GM18498 (cell line): ENCODE results near the gene SMYD3.
"Not testable (repeated sequence)": the region's sequence is repeated elsewhere in the genome, so short reads cannot be mapped to it uniquely, and the experiment has no call there.

Experiments
- ATAC-seq: cut with Tn5 transposase; IDR thresholded peaks from one replicate; pipeline ENCODE4 v1.9.1; 2021; ENCODE audit warnings: mild to moderate bottlenecking, moderate library complexity; ENCODE audit not compliant: unreplicated experiment

SMYD3 gene

GRCh38 chr1:245763873-245764331 lies 743.2 kb downstream of the SMYD3 start:
- ATAC-seq = no peak

DNA sequence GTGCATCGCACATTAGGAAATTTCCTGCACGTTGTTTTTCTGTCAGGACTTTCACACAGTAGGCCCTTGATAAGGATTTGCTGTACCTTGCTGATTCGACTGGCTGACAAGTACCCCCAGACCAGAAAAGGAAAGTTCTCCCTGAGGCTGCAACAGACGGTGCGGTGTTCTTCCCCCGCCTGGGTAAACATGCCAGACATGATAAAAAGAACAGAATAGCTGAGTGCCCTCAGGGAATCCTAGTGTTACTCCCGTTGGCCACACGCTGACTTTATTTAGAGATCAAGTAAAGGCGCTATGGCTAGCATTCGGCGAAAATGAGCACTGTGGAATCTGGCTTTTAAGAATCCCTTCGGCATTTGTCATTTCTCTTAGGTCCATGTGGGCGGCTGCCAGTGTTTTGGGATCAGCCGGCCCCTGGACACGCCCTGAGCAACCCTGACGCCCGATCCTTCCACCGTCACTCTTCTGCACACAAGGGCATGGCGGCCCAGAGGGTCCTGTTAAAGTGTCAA lies 744.6 kb downstream of the SMYD3 start:
- ATAC-seq = no peak

DNA sequence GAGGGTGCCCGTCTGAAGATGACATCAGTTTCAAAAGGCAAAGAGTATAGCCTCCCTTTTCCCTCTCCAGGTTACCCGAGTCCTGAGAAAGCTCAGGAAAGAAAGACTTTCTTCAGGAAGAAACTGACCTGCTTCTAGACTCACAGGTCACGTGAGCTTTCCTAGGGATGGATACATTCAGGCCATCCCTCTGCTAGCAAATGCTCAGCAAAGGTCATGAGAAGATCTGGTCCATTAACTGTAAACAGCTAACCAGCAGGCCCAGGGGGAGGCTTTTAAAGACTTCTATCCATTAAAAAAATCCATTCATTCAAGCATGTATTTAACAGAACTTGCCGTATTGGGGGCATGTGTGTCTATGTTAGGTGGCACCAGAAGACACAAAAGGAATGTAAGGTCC lies 746.8 kb downstream of the SMYD3 start:
- ATAC-seq = no peak

DNA sequence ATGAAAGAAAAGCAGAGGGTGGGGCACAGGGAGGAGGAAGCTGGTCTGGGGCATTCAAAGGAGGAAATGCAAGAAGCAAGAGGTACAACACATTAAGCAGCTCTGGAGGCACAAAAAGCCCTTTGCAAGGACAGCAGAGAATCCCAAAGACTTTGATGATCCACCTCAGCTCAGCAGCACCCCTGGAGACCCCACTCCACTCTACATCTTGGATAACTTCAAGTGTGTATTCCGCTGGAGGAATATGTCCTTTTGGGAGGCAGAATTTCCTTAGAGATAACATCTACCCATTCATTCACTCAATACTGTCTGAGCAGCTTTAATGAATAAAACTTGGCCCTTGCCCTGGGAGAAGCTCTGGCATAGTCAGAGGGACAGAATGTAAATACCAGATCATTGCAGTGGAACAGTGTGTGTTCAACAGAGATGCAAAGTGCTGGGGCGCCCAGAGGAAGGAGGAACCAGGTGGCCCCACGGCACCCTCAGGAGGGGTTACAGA lies 752.6 kb downstream of the SMYD3 start:
- ATAC-seq = no peak

- no peak for ATAC-seq
Measured at GRCh38 chr1:245753807-245754206, 753.3 kb downstream of the SMYD3 start.

DNA sequence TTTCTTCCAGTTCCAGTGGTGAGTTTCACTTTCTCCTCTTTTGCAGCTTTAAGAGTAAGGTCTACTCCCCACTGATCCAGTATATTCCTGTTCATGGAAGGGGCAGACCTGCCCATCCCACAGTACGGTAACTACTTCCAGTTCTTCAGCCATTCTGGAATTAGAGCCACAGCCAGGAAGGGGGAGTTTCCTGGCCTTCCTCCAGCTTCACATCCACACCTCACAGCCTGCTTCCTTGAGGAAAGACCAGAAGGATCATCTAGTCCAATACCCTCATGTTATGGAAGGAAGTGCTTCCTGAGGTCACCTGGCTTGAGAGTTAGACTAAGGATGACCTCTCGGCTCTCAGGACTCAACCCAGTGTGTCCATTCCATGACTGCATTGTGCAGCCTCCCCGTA lies 754.5 kb downstream of the SMYD3 start:
- no peak for ATAC-seq

DNA sequence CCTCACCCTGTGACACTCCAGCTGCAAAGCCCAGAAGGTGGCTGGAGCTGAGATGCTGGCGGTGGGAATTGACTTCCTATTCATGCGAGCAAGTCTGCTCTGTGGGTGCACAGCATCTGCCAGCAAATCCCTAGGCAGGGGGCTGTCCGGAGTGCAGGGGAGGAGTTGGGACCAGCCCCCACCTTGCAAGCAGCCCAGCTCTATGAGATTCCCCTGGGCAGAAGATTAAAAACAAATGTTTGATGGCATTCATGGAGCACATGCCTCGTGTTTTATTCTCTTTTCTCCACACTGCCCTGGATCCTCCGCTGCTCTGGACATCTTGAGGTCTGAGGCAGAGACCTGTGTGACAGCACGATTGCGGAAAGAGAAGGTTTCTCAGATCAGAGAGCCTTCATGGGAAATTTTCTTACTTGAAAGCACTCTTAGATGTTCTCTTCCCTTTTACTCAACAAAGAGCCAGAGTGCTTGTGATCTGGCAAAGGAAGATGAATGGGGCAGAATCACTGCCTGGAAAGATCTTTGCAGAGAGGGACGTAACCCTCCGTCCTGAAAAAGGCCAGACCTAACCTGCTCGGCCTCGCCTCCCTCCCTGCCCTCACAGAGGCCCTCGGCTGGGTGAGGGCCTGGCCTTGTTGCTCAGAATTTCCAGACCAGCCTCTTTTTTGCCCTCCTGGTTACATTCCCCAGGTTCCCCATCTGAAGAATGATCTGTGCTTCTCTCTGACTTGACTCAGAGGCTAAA lies 755.2 kb downstream of the SMYD3 start:
- ATAC-seq = no peak

GRCh38 chr1:245751116-245751515 lies 756.0 kb downstream of the SMYD3 start:
- no peak for ATAC-seq

DNA sequence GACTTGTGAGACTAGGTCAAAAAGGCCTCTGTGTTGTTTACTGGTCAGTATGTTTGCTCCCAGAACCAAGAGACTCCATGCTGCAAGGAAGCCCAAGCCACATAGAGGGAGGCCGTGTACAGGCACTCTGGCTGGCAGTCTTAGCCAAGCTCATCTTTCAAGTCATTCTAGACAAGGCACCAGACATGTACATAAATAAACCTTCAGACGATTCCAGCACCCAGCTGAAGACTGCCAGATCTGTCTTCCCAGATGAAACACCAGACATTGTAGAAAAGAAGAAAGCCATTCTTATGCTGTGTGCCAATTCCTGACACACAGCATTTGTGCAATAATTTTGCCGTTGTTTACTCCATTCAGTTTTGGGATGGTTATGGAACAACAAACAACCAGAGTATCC lies 756.8 kb downstream of the SMYD3 start:
- no peak for ATAC-seq

GRCh38 chr1:245749053-245749452 lies 758.0 kb downstream of the SMYD3 start:
- no peak for ATAC-seq

- no peak for ATAC-seq
Measured at GRCh38 chr1:245748646-245749045, 758.4 kb downstream of the SMYD3 start.

- no peak for ATAC-seq
Measured at GRCh38 chr1:245748240-245748639, 758.8 kb downstream of the SMYD3 start.

DNA sequence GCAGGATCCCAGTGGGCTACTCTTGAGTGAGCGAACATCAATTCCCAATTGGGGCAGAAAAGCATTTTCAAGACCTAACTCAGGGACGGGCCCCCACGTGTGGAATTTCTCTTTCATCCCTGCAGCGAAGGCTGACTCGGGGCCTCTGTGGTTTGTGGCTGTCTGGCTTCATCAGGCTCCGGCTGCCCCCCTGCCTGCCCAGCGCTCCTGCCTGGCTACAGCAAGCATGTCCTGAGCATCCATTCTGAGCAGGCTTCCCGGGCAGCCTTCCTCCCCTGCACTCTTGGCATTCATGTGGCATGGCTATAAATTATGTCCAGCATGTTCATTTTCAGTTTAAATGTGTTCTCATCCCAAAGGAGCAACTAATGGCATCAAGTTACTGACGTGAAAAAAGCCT lies 764.2 kb downstream of the SMYD3 start:
- ATAC-seq = no peak

DNA sequence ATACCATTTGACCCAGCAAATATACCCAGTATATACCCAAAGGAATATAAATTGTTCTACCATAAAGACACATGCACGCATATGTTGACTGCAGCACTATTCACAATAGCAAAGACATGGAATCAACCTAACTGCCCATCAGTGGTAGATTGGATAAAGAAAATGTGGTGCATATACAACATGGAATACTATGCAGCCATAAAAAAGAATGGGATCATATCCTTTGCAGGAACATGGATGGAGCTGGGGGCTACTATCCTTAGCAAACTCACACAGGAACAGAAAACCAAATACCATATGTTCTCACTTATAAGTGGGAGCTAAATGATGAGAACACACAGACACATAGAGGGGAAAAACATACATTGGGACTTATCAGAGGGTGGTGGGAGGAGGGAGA lies 766.7 kb downstream of the SMYD3 start:
- ATAC-seq = not testable (repeated sequence)

DNA sequence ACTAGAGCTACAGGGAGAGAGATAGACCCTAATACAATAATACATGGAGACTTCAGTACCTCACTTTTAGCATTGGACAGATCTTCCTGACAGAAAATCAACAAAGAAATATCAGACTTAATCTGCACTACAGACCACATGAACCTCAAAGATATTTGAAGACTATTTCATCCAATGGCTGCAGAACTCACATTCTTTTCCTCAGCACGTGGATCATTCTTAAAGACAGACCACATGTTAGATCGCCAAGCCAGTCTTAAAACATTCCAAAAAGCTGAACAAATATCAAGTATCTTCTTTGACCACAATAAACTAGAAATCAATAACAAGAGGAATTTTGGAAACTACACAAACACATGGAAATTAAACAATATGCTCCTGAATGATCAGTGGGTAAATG lies 776.3 kb downstream of the SMYD3 start:
- no peak for ATAC-seq

GRCh38 chr1:245728035-245728434 lies 779.0 kb downstream of the SMYD3 start:
- not testable (repeated sequence) for ATAC-seq

DNA sequence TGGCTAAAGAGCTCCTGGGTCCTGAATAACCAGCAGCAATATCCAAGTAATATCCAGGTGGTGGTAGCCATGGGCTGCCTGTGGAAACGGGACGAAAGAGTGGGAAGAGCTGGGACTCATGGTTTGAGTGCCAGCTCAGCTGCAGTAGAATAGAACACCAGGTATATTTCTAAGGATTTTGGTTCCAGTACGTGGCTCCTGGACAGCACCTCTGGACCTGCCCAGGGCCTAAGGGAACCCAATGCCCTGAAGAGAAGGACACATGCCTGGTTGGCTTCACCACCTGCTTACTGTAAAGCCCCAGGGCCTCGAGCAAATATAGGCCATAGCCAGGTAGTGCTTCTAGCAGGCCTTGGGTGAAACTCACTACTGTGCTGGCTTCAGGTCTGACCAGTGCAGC lies 785.6 kb downstream of the SMYD3 start:
- ATAC-seq = no peak

GRCh38 chr1:245718951-245719350 lies 788.1 kb downstream of the SMYD3 start:
- no peak for ATAC-seq

DNA sequence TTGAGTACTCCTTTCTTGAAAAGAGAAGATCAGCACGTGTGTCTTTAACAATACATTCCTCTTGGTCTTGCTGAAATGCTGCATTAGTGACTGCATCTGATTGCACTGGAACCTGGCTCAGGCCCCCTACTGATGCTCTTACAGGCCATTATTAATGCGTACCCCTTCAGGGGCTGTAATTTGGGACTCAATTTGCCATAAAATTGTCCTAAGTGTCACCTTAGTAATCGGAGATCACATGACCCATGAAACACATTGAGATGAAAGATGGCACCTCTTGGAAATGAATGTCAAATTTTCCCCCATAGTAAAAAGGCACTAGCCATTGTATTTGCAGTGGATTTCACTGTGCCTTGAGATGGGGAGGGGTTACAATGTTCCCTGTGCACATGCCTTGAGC lies 789.0 kb downstream of the SMYD3 start:
- ATAC-seq = no peak

DNA sequence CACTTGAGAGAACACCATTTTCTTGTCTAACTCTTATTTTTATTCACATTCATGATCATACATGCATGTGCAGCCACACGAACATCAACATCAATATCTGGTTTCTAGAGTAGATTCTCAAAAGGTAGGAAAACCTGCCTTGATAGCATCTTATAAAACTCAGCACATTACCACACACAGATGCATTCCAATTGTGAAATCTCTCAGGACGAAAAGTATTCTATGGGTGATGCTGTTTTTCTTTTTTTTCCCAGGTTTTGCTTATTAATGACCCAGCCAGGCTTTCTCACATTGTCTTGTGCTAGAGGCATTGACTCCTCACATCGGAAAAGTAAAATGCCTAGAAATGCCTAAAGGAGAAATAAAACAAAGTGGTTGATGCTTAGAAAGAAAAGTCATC lies 789.5 kb downstream of the SMYD3 start:
- ATAC-seq = no peak

DNA sequence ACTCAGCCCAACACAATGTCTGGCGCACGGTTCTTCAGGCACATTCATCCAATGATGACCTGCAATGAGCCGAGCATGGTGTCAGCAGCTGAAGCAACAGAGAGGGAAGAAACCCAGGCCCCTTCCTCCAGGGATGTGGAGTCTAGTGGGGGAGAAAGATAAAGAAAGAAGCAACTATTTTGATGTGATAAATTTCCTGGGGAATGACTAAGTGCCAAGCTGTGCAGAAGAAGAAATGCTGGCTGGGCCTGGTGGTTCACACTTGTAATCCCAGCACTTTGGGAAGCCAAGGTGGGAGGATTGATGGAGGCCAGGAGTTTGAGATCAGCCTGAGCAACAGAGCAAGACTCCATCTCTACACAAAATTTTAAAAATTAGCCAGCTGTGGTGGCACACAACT lies 790.5 kb downstream of the SMYD3 start:
- ATAC-seq = no peak

DNA sequence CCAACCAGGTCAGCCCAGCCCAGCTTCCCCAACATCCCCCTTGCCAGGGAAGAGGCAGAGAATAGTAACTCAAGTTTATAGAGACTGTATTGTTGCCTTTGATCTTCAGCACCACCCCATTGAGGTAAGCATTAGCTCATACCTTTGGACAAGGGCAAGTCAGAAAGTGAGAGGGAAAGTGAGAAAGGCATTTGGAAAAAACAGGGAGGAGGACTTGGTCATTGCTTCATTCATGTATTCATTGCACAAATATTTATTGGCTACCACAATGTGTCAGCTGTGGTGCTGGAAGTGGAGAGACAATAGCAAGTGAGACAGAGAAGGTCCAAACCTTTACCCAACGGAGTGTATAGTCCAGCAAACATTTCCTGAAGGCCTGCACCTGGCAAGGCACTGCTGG lies 791.1 kb downstream of the SMYD3 start:
- no peak for ATAC-seq

DNA sequence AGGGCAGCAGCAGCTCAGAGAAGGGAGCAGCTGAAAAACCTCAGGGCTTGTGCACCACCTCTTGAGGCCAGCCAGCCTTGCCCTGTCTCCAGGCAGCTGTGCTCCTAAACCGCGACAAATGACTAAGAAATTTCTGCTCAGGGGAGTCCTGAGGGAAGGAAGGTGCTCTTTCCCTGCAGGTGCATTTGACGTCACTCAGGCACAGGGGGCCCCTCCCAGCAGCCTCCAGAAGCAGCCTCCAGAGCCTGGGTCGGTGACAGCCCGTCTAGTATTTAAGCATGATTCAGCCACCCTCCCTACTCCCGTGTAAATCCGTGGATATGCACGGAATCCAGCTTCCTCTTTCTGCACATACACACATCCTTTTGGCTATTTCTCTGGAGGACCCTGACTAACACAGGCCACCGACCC lies 791.8 kb downstream of the SMYD3 start:
- ATAC-seq = no peak
